ENCODE results near the gene KCTD5.
"Not testable (repeated sequence)": the region's sequence is repeated elsewhere in the genome, so short reads cannot be mapped to it uniquely, and the experiment has no call there.

Gene KCTD5

DNA sequence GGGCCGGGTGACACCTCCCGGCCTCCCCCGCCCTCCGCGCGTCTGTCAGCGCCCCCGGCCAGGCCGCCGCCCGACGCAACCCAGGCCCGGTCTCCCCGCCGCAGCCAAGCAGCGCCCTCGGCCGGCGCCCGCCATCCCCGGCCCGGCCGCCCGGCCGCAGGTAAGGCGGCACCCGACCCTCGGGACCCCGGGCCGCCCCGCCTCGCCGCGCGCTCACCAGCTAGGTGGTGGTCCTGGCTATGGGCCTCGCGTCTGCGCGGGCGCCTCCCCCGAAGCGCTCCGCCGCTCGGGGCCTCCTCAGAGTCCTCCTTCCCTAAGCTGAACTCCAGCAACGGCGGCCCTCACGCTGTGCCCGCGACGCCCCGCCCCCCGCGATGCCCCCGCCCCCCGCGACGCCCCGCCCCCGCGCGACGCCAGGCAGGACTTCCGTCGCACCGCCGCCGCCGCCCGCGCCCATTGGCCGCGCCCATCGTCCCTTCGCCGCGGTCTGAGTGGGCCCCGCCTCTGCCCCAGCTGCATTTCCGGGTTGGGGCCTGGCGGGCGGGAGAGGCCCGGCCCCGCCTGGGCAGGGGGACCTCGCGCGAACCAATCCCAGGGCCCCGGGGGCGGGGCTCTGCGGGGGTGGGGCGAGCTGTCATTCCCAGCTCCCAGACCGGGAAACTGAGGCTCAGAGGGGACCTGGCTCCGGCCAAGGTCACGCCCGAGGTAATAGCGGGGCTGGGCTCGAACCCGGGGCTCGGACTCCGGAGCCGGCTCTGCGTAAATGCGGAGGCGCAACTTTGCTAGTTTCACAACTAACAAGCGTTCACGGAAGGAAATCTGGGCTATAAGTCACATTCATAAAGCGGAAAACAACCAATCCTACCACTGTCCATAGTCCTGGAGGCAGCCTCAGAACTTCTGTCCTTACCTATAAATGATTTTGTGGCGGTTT is 9.0 kb upstream of the KCTD5 start:
- DNase-seq (ENCODE audit: low spot score): peak; percentile 97

GRCh38 chr16:2675021-2675420 is 7.3 kb upstream of the KCTD5 start:
- no peak for DNase-seq (ENCODE audit: low spot score)

- DNase-seq (ENCODE audit: low spot score): no peak
Observed at GRCh38 chr16:2675714-2676113, 6.6 kb upstream of the KCTD5 start.

DNA sequence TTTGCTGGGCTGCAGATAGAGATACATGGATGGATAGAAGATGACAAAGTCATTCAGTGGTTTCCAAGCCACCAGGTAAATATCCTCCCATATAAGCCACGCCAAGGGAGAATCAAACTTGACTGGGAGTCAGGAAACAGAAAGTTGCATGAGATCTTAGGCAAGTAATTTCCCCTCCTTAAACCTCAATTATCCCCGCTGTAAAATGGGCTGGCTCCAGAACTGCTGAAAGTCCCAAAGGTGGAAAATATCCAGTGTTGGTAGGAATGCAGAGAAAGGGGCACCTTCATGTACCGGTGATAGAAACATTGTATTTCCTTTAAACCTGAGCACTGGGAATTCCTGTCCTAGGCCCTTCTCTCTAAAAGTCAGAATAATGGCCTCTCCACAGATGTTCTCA is 5.4 kb upstream of the KCTD5 start:
- DNase-seq (ENCODE audit: low spot score): not testable (repeated sequence)

DNA sequence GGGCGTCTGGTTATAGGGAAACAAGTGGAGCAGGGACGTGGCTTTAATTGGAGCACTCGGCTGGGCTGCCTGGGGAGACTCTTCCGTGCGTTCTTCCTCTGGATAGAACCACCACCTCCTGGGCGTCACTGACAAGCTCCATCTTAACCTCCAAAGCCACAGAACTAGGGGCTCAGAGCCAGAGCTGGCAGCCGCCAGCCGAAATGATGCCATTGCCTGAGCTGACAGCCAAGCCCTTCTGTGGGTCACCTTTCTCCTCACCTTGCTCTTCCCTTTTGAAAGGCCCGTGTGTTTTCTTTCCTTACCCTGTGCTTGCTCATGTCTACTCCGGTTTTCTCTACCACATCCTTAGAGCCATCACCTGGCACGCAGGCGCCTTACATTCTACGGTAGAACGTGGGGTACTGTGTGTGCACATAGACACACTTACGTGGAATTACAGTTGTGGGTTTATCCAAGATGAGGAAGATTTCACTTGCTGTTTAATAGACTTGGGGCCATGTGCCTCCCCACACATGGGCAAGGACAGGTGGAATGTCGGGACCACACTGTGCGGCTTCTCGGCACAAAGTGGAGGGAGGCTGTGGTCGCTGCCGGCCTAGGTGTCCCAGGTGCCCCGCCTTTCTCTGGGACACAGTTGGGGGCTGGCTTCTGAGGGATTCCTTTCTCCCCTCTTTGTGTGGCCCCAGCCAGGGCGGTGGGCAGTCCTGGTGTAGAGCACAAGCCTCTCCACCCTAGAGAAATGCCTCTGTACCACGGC is 3.9 kb upstream of the KCTD5 start:
- DNase-seq (ENCODE audit: low spot score): not testable (repeated sequence)

- DNase-seq (ENCODE audit: low spot score): not testable (repeated sequence)
Observed at GRCh38 chr16:2679902-2680301, 2.4 kb upstream of the KCTD5 start.

- peak; percentile 54 for DNase-seq (ENCODE audit: low spot score)
Observed at GRCh38 chr16:2680360-2680759, 2.0 kb upstream of the KCTD5 start.

DNA sequence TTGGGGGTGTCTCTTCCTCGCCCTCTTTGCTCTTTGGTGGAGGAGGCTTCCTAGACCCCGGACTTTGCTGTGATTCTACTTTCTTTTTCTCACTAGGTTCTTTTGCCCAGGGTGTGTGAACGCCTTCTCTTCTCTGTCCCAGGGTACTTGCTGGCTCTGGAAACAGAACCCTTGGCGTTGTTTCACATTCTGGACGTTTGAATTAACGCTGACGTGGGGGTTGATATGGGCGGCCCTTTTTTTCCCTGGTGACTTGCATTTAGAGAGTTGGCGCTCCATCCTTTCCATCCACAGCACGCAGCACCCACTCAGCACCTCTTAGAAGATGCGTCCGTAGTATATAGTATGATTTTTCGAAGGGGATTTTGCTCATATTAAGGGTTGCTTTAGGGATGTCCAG is 718 bp downstream of the KCTD5 start:
- DNase-seq (ENCODE audit: low spot score): not testable (repeated sequence)

DNA sequence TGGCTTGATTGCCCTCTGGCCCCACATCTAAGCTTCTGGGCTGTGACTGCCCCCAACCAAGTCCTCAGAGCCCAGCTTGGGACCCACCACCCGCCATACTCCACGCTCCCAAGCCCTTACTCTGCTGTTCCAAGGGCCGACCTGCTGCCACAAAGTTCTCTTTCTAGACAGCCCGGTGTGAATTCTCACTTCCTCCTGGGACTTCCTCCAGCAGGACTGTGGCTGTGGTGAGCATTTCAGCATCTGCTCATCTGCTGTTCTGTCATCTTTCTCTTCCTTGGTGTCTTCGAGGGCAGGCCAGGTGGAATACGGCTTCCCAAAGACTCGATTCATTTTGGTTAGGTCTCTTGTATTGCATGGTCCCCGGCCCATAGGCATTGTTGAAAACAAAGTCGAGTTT is 3.8 kb downstream of the KCTD5 start:
- not testable (repeated sequence) for DNase-seq (ENCODE audit: low spot score)

GRCh38 chr16:2686912-2687507 is 4.7 kb downstream of the KCTD5 start:
- DNase-seq (ENCODE audit: low spot score): no peak

GRCh38 chr16:2687531-2688308 is 5.4 kb downstream of the KCTD5 start:
- DNase-seq (ENCODE audit: low spot score): no peak

DNA sequence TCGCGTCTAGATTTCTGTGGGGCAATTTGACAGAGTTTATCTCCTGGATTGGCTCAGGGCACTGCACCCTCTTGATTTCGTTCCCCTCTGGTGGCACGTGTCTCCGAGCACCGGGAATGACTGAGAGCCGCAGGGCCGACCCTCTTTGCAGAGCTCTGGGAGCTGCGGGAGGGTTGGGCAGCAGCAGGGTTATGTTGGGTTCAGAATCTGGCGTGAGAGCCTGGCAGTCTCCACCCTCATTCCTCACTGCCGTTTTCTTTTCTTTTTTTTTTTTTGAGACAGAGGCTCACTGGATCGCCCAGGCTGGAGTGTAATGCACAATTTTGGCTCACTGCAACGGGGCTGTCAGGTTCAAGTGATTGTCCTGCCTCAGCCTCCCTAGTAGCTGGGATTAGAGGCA is 7.1 kb downstream of the KCTD5 start:
- not testable (repeated sequence) for DNase-seq (ENCODE audit: low spot score)

DNA sequence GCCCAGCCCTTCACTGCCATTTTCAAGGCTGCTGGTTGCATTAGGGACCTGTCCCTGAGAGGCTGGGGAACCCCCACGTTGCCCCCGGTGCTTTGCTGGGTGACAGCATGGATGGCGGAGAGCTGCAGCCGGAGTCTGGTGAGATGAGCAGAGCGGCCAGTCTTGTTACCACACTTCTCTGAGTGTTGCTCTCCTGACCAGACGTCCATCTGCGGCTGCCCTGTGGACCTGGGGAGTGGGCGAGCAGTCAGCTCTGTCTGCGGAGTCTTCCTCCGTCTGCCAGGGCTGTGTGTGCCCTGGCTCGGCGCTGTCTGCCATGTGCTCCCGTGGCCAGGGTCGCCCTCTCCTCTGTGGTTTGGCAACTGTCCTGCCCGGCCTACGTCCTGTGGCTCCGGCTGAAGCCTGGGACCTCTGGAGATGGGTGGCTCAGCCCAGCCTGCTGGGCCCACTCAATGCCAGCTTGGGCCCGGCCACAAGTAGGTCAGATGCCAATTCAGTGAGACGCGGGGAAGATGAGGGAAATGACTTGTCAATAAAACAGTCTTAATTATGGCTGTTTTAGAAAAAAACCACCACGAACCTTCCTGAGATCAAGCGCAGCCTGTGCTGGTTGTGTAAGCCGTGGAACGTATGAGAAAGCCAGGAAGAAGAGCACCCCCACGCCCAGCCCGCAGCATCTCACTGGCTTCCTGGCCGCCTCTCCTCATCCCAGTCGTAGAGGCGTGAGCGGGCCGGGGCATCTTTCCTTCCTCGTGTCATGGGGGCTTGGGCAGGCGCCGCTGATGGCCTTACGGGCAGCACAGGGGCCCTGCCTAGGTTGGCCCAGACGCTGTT is 7.9 kb downstream of the KCTD5 start:
- no peak for DNase-seq (ENCODE audit: low spot score)

GRCh38 chr16:2690852-2691251 is 8.5 kb downstream of the KCTD5 start:
- DNase-seq (ENCODE audit: low spot score): no peak

DNA sequence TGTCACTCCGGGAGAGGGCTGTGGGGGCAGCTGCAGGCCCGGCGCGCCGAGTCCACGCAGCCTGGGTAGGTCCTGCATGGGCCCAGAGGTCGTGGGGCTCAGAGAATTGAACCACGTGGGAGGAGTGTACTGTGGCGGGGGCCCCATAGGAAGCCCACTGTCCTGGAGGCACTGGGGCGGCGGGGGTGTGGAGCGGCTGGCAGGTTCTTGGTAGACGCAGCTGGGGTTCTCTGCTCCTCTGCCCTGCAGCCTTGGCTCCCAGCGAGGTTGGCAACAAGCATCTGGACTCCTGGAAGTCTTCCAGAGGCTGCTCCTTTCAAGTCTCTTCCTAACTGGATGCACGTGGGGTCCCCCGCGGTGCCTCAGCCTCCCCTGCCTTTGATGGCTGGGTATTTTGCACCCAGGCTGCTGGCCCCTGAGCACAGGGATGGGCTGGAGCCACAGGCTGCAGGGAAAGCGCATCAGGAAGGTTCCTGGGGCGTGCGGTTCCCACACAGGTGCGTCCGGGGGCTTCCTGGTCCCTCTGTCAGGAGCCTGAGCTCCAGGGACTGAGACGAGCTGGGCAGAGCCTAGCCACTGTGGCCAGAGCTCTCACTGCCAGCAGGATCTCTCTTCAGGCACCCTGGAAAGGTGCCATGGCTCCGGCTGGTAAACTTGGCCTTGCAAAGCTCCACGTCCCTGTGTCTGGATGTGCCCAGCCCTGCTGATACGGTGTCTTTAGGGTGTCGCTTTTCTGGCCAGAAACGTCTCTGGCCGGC is 9.3 kb downstream of the KCTD5 start:
- DNase-seq (ENCODE audit: low spot score): no peak

GRCh38 chr16:2692251-2692947 is 10.1 kb downstream of the KCTD5 start:
- DNase-seq (ENCODE audit: low spot score): no peak

- no peak for DNase-seq (ENCODE audit: low spot score)
Observed at GRCh38 chr16:2692948-2693651, 10.8 kb downstream of the KCTD5 start.

GRCh38 chr16:2696601-2697250 is 14.4 kb downstream of the KCTD5 start:
- not testable (repeated sequence) for DNase-seq (ENCODE audit: low spot score)
